NOMO-1 treated with DMSO at 0.1 percent for 48 hours (cell line): ENCODE measurements around the gene RYK.
A peak's percentile ranks its signal among the peaks of the same experiment; 100 is the strongest.
"Not testable (repeated sequence)": the region's sequence is repeated elsewhere in the genome, so short reads cannot be mapped to it uniquely, and the experiment has no call there.

Source experiments
- DNase-seq: peaks from one replicate; lab custom pipeline; 2025; ENCODE audit not compliant: unreplicated experiment; lab: John Stamatoyannopoulos, UW

The RYK gene

GRCh38 chr3:134250717-134251220, at the start of gene RYK:
RYK (minus strand) TSS chr3:134250859; CDS start chr3:134250654, 205 bp downstream.
- DNase-seq = peak; percentile 81

GRCh38 chr3:134299888-134300206, 49.2 kb upstream of the RYK start:
- no peak for DNase-seq

DNA sequence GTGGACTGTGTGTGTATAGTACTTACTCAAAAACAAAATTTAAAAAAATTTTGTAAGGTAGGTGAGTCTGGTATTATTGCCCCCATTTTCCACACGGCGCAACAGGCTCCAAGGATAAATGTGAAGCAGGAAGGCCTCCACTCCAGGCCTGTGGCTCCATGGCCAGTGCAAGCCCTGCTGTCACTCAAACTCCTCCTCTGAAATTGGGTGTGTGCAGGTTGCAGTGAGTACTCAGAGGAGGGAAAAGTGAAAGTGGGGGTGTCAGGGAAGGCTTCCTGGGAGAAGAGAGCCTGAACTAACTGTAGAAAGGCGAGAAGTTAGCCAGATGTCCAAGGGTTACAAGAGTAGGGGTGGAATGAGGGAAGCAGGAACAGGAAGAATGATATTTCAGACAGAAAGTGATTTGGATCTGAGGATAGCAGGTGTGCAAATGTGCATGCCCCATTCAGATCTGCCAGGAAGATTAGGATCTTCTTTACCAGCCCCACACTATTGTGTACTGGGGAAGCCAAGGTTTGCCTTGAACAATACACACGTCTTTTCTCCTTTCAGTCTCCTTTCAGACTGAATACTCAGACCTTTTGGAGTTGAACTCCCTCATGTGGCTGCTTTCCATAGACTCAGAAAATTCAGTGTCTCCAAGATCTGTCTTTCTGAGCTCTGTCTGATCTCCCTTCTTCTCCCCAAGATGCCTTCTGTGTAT, 48.7 kb upstream of the RYK start:
- peak; percentile 29 for DNase-seq

GRCh38 chr3:134298249-134298648, 47.6 kb upstream of the RYK start:
- no peak for DNase-seq

GRCh38 chr3:134296616-134297015, 46.0 kb upstream of the RYK start:
- no peak for DNase-seq

DNA sequence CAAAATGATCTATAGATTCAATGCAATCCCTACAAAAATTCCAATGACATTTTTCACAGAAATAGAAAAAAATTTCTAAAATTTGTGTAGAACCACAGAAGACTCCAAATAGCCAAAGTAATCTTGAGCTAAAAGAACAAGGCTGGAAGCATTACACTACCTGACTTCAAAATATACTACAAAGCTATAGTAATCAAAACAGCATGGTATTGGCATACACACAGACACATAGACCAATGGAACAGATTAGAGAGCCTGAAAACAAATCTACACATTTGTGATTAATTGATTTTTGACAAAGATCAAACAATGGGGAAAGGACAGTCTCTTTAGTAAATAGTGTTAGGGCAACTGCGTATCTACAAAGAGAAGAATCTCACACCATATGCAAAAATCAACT, 45.3 kb upstream of the RYK start:
- no peak for DNase-seq

DNA sequence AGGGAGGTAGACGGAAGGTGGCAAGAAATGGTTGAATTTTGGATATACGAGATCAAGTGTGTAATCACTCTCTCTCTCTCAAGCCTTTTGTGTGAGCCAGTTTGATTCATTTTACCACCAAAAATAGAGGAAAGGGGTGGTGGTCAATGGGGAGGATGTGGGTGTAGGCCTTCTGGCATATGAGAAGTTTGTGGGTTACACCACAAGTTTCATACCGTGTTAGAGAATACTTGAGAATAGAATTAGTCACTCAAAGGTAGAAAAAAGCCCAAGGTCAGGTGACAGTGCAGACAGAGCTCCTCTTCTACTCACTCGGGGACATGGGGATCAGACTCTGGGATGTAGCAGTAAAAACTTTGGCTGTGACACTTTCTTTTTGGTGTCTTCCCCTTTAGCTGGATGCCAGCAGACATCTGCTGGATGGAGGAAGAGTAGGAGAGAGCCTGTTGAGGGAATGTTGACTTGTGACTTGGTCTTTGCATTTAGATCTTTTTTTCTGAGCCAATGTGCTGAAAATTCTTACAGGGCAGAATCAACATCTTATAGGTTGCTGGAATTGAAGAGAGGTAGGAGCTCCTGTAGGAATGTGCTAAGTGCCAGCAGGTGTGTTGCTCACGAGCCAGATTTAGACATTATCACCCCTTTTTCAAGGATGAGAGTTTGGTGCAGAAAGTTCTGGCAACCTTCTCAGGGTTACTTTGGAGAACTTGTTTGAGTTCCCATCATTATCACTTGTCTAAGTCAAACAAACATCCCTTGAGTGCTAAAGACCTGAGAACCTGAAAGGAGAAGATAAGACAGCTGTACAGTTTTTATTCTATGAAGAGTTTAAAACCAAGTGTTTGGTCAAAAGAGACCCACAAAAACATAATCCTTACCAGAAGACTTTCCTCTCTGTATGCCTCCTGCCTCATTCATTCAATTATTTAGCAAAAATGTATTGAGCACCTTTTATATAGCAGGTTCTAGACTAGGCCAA, 43.9 kb upstream of the RYK start:
- DNase-seq = peak; percentile 54

DNA sequence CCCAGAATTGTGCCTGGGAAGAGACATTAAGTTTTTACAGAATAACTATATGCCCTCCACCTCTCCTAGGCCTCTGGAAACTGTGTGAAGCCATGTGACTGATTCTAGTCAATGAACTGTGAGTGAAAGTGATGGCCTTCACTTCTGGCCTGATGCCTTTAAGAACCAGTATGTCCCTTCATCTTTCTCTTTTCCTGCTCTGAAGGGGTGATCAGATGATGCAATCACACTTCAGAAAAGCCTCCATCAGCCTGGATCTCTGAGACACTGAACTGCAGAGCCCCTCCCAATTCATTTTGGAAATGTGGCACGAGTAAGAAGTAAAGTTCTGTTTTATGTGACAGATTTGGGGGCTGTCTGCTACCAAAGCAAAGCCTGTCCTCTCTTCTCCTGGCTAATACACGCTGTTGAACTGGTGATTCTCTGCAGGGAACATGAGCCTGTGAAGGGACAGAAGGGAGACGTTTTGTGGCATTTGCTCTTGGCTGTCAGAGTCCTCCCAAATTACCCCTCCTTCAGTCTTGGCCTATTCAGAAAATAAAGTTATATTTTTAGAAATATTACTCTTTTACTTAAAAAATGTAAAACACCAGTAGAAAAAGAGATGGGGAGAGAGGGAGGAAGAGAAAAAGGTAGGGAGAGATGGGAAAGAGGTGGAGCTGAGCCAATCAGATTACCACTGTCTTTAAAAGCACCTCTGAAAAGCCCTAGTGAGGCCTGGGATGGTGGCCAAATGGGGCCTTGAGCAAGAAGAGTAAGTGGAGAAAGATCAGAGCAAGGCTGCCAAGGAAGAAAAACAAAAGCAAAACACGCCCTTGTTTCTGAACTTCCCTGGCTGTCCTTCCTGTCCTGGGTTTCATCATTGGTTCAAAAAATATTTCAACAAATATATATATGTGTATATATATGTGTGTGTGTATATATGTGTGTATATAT, 40.9 kb upstream of the RYK start:
- DNase-seq = no peak

- peak; percentile 30 for DNase-seq
Observed at GRCh38 chr3:134287512-134287911, 36.9 kb upstream of the RYK start.

GRCh38 chr3:134284438-134284837, 33.8 kb upstream of the RYK start:
- DNase-seq = no peak

GRCh38 chr3:134282659-134283047, 32.0 kb upstream of the RYK start:
- DNase-seq = no peak

DNA sequence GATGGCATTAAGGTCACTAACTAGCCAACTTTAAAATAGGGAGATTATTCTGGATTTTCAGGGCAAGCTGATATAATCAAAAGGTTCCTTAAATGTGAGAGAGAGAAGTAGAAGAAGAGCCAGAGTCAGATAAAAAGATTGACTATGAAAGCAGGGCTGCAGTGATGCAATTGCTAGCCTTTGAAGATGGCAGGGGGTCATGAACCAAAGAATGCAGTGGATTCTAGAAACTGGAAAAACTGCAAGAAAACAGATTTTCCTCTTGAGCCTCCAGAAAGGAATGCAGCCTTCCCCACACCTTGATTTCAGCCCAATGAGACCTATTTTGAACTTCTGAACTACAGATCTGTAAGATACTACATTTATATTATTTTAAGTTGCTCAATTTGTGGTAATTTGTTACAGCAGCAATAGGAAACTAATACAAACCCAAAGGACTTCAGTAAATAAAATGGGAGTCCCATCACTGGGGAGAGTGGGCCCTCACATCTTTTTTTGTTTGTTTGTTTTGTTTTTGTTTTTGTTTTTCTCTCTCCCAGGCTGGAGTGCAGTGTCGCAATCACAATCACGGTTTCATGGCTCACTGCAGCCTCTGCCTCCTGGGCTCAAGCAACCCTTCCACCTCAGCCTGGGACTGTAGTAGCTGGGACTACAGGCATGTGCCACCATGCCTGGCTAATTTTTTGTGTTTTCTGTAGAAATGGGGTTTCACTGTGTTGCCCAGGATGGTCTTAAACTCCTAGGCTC, 31.4 kb upstream of the RYK start:
- DNase-seq = no peak

GRCh38 chr3:134279466-134279865, 28.8 kb upstream of the RYK start:
- DNase-seq = no peak

- DNase-seq = no peak
Observed at GRCh38 chr3:134277066-134277660, 26.5 kb upstream of the RYK start.

- no peak for DNase-seq
Observed at GRCh38 chr3:134276086-134276485, 25.4 kb upstream of the RYK start.

- DNase-seq = not testable (repeated sequence)
Observed at GRCh38 chr3:134275110-134275509, 24.5 kb upstream of the RYK start.

DNA sequence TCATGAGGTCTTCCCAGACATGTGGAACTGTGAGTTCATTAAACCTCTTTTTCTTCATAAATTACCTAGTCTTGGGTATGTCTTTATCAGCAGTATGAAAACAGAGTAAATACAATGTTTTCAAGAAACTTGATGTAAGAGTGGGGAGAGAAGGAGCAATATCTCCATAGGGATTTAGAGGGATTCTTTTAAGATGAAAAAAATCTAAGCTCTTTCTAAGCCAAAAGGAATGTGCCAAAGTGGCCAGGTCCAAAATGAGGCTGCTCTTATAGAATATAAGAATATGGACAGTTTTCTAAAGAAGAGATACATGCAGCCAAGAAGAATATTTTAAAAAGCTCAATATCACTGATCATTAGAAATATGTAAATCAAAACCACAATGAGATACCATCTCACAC, 23.9 kb upstream of the RYK start:
- DNase-seq = no peak

DNA sequence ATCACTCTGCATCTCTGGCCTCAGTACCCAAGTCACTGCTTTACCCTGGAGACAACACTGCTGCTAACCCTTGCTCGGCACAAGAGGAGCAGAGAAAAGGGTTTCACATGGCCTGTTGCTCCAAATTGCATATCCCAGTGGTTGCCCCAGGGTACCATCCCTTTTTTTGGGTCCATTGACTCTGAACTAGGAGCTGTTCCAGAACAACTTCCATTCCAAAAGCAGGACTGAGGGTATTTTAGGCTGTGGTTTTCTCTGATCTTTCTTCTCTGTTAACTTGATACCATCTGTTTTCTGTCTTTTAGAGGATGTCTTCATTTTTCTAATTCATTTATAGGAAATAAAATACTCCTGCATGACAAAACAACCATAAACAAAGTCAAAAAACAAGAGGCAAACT, 17.3 kb upstream of the RYK start:
- no peak for DNase-seq

DNA sequence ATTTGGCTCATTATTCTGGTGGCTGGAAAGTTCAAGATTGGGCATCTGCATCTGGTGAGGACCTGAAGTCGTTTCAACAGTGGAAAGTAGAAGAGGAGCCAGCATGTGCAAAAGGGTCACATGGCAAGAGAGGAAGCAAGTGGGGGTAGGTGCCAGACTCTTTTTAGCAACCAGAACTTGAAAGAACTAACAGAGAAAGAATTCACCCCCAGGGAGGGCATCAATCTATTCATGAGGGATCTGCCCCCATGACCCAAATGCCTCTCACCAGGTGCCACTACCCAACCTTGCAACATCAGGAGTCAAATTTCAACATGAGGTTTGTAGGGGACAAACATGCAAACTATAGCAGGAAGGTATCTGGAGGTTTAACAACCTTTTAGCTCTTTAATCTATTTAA, 10.3 kb upstream of the RYK start:
- DNase-seq = no peak

DNA sequence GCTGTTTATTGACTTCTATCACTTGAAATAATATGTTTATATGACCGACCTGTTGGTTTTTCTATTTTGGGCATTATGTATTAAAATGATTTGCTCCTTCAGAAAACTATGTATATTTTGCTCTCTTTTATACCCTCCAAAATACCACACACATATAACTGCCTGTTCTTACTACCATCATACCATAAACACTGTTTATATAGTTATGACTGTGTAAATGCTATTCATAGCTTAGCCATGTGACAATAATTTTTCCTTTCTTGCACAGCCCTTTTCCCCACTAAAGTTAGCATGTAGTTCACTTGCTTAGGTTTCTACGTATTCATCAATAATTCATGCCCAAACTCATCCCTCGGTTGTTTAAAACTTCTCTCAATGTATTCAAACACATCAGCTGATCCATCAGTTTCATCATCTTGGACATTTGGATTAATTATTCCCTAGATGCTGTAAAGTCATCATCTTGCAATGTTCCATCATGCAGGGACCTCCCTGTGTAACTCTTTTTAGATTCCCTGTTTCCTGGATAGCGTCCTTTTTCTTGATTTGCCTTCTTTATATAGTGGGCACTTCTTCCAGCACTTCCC, 8.2 kb upstream of the RYK start:
- no peak for DNase-seq
